ENCODE results near the gene MBD6. TPM values are rescaled to one million over a fixed set of nuclear protein-coding genes. Genes with fewer than 3 reads are reported as not detected.
"Not testable (repeated sequence)": the region's sequence is repeated elsewhere in the genome, so short reads cannot be mapped to it uniquely, and the experiment has no call there.

The MBD6 gene
- total RNA-seq, 2 donors from 2014 or later: 66.4 to 77.5 TPM

- H3K36me3 Mint-ChIP-seq: no peaks in the 10 kb centered on the region
- no peak for DNase-seq (ENCODE audit: low spot score in 2 of 2)
- no peaks in the 10 kb centered on the region for H3K9me3 Mint-ChIP-seq
- no peak overlapping the region for H3K27ac Mint-ChIP-seq
- no peak for ATAC-seq
These were observed 46.2 kb downstream of the MBD6 start for GRCh38 chr12:57568838-57569237.

- no peaks in the 10 kb centered on the region for H3K9me3 Mint-ChIP-seq
- ATAC-seq (no peak), DNase-seq (ENCODE audit: low spot score in 2 of 2) (no peak)
- H3K36me3 Mint-ChIP-seq: no peaks in the 10 kb centered on the region
- no peak overlapping the region for H3K27ac Mint-ChIP-seq
These were observed 47.2 kb downstream of the MBD6 start for GRCh38 chr12:57569858-57570257.

GRCh38 chr12:57570438-57570837 is 47.8 kb downstream of the MBD6 start:
- not testable (repeated sequence) for H3K9me3 Mint-ChIP-seq; H3K27ac Mint-ChIP-seq; DNase-seq (ENCODE audit: low spot score in 2 of 2); ATAC-seq; H3K36me3 Mint-ChIP-seq

- Mint-ChIP-seq H3K36me3 (no peaks in the 10 kb centered on the region), H3K27ac (no peak overlapping the region), H3K9me3 (no peaks in the 10 kb centered on the region)
- DNase-seq (ENCODE audit: low spot score in 2 of 2) (peak in 1 of 2 donors; percentile 38), ATAC-seq (no peak)
These were observed 49.5 kb downstream of the MBD6 start for GRCh38 chr12:57571926-57572762.

- Mint-ChIP-seq H3K9me3 (no peaks in the 10 kb centered on the region), H3K27ac (no peak overlapping the region), H3K36me3 (no peaks in the 10 kb centered on the region)
- ATAC-seq (no peak), DNase-seq (ENCODE audit: low spot score in 2 of 2) (peak in 1 of 2 donors; percentile 21)
These were observed 52.2 kb downstream of the MBD6 start for GRCh38 chr12:57574795-57575194.

GRCh38 chr12:57575771-57576612 is 53.4 kb downstream of the MBD6 start:
- H3K36me3 Mint-ChIP-seq: no peaks in the 10 kb centered on the region
- no peaks in the 10 kb centered on the region for H3K9me3 Mint-ChIP-seq

GRCh38 chr12:57576613-57577160 is 54.1 kb downstream of the MBD6 start:
- Mint-ChIP-seq H3K9me3 (no peaks in the 10 kb centered on the region), H3K36me3 (no peaks in the 10 kb centered on the region), H3K27ac (no peak overlapping the region)
- ATAC-seq (no peak), DNase-seq (ENCODE audit: low spot score in 2 of 2) (peak in 1 of 2 donors; percentile 11)

More at GRCh38 chr12:57575771-57576612, 53.4 kb downstream of the MBD6 start:
- no peak overlapping the region for H3K27ac Mint-ChIP-seq
- ATAC-seq: no peak
- peak in 1 of 2 donors; percentile 43 for DNase-seq (ENCODE audit: low spot score in 2 of 2)

GRCh38 chr12:57577981-57578758 is 55.5 kb downstream of the MBD6 start:
- DNase-seq (ENCODE audit: low spot score in 2 of 2) (peak in 1 of 2 donors; percentile 11), ATAC-seq (no peak)

GRCh38 chr12:57579011-57579410 is 56.4 kb downstream of the MBD6 start:
- Mint-ChIP-seq H3K36me3 (no peaks in the 10 kb centered on the region), H3K9me3 (no peaks in the 10 kb centered on the region), H3K27ac (no peak overlapping the region)
- DNase-seq (ENCODE audit: low spot score in 2 of 2): no peak
- ATAC-seq: no peak

More at GRCh38 chr12:57577981-57578758, 55.5 kb downstream of the MBD6 start:
- Mint-ChIP-seq H3K9me3 (no peaks in the 10 kb centered on the region), H3K36me3 (no peaks in the 10 kb centered on the region), H3K27ac (peak overlapping the region in 1 of 2 donors; percentile 76)

Other genes with a start within 250 kb of the MBD6 start
- gene R3HDM2, start 91.8 kb upstream of the MBD6 start, total RNA-seq: 10 to 100 TPM; 36.3 to 57.1 TPM
- not detected for gene INHBC, start 88.0 kb upstream of the MBD6 start, total RNA-seq
- under 1 TPM; 0.18 to 0.23 TPM for gene INHBE, start 67.5 kb upstream of the MBD6 start, total RNA-seq
- under 1 TPM in 1 of 2 donors, not detected in 1; 0.49 TPM for gene GLI1, start 63.0 kb upstream of the MBD6 start, total RNA-seq
- 100 to 1,000 TPM; 151 to 195 TPM for gene ARHGAP9, start 43.0 kb upstream of the MBD6 start, total RNA-seq
- gene MARS1, start 34.8 kb upstream of the MBD6 start, total RNA-seq: 100 to 1,000 TPM; 267 to 292 TPM
- 10 to 100 TPM; 24.9 to 79.8 TPM for gene DDIT3, start 2.3 kb upstream of the MBD6 start, total RNA-seq
- 100 to 1,000 TPM in 1 of 2 donors, 10 to 100 TPM in 1; 77.1 to 122 TPM for gene DCTN2, start 24.4 kb downstream of the MBD6 start, total RNA-seq
- 1 to 10 TPM in 1 of 2 donors, under 1 TPM in 1; 0.75 to 3.4 TPM for gene KIF5A, start 27.2 kb downstream of the MBD6 start, total RNA-seq
- gene PIP4K2C, start 68.4 kb downstream of the MBD6 start, total RNA-seq: 10 to 100 TPM; 13.8 to 43.7 TPM
- 10 to 100 TPM; 14.5 to 33.5 TPM for gene DTX3, start 82.0 kb downstream of the MBD6 start, total RNA-seq
- gene ARHGEF25, start 88.6 kb downstream of the MBD6 start, total RNA-seq: 1 to 10 TPM in 1 of 2 donors, under 1 TPM in 1; 0.68 to 4.8 TPM
- 1 to 10 TPM; 2.6 to 3.2 TPM for gene B4GALNT1, start 110.4 kb downstream of the MBD6 start, total RNA-seq
- gene OS9, start 171.3 kb downstream of the MBD6 start, total RNA-seq: 100 to 1,000 TPM in 1 of 2 donors, 10 to 100 TPM in 1; 87.1 to 116 TPM
- 10 to 100 TPM; 28.9 to 38.4 TPM for gene AGAP2, start 215.9 kb downstream of the MBD6 start, total RNA-seq
- gene TSPAN31, start 222.2 kb downstream of the MBD6 start, total RNA-seq: 10 to 100 TPM in 1 of 2 donors, 1 to 10 TPM in 1; 9.7 to 15.1 TPM
- gene CDK4, start 229.5 kb downstream of the MBD6 start, total RNA-seq: 100 to 1,000 TPM; 183 to 191 TPM
- 10 to 100 TPM; 17.4 to 26.4 TPM for gene MARCHF9, start 232.3 kb downstream of the MBD6 start, total RNA-seq
- gene CYP27B1, start 244.3 kb downstream of the MBD6 start, total RNA-seq: 10 to 100 TPM in 1 of 2 donors, 1 to 10 TPM in 1; 7.6 to 14.7 TPM
- 10 to 100 TPM; 21.3 to 28.5 TPM for gene METTL1, start 249.3 kb downstream of the MBD6 start, total RNA-seq
- 1 to 10 TPM; 3.1 to 3.6 TPM for gene EEF1AKMT3, start 249.8 kb downstream of the MBD6 start, total RNA-seq

Measured in activated naive CD4-positive, alpha-beta T cell treated with anti-CD3 and anti-CD28 coated beads, Interleukin-2, amount 50 U/mL, for 72 hours (primary cell).